Adrenal gland (tissue), 12 donors: ENCODE measurements around the gene HSD11B2. TPM values are rescaled to one million over a fixed set of nuclear protein-coding genes. Genes with fewer than 3 reads are reported as not detected.

Experiments
- DNase-seq, 7 donors: peaks; one replicate each; pipeline ENCODE4 v3.0.0-alpha.2; 2019 to 2020
- H3K27ac ChIP-seq, 5 donors: fragments of 200-600 bp; sonication (generic) in 4 of 5; 1 replicate in 3 of 5; 2 replicates in 2 of 5; pipeline versions ENCODE4 v1.5.1 to v1.8.0; 2016 to 2020; ENCODE audit warnings: mild to moderate bottlenecking in 1 of 5
- H3K27me3 ChIP-seq: fragments of 200-600 bp; 2 replicates; pipeline ENCODE4 v1.8.0; 2021
- H3K36me3 ChIP-seq, 2 donors: fragments of 200-600 bp; replicated peaks in 1 of 2; 1 replicate in 1 of 2; 2 replicates in 1 of 2; pipeline versions ENCODE4 v1.5.1 to v1.8.0; 2018 to 2022
- H3K4me1 ChIP-seq, 2 donors: fragments of 200-600 bp; replicated peaks in 1 of 2; 1 replicate in 1 of 2; 2 replicates in 1 of 2; pipeline versions ENCODE4 v1.5.1 to v1.8.0; 2018 to 2021
- H3K4me3 ChIP-seq, 4 donors: fragments of 200-600 bp; sonication (generic) in 3 of 4; one replicate each; pipeline ENCODE4 v1.5.1; 2016 to 2018
- H3K9me3 ChIP-seq, 3 donors: fragments of 200-600 bp; sonication (generic) in 1 of 3; replicated peaks in 1 of 3; 1 replicate in 2 of 3; 2 replicates in 1 of 3; pipeline versions ENCODE4 v1.5.1 to v1.8.0; 2016 to 2021
- CTCF ChIP-seq, 6 experiments: fragments of 450-650 bp in 4 of 6; fragments of 200-600 bp in 2 of 6; sonication (generic) in 1 of 6; IDR thresholded peaks; 1 replicate in 5 of 6; 2 replicates in 1 of 6; pipeline versions ENCODE4 v1.5.1 to v1.8.0; 2016 to 2021; ENCODE audit warnings: antibody characterized with exemption in 6 of 6, mild to moderate bottlenecking in 2 of 6, moderate library complexity in 1 of 6
- POLR2A ChIP-seq, 2 donors: fragments of 450-650 bp; IDR thresholded peaks; one replicate each; pipeline ENCODE4 v1.6.1; 2017; ENCODE audit warnings: antibody characterized with exemption in 2 of 2, mild to moderate bottlenecking in 2 of 2, moderate library complexity in 1 of 2
- WGBS, 4 donors: extraction: QIAGEN DNeasy Blood & Tissue Kit in 2 of 4; methylation state at CpG; one replicate each; pipeline versions ENCODE4 v1.1.5 to v1.1.7; 2013 to 2017; 5-methylcytosine and 5-hydroxymethylcytosine counted together
- intact Hi-C, 2 donors: fragments of 100-400 bp; cut with DNase I; formaldehyde crosslinking; loops; one replicate each; pipeline versions ENCODE4 v1.14.1 to v1.15.0; 2022 to 2023
- polyA plus RNA-seq, 3 donors: library from polyadenylated mRNA; stranded (reverse); fragments of 200-250 nt in 2 of 3; fragments of 350-450 nt in 1 of 3; fragmentation: Illumina TruSeq in 1 of 3; extraction: RNeasy Lipid Tissue Mini Kit (QIAGEN cat#74804) in 1 of 3; gene quantifications; one replicate each; pipeline ENCODE4 v1.2.3, GENCODE V29; 2013 to 2014
- total RNA-seq, 9 donors: library from RNA; depleted of rRNA in 4 of 9; stranded (reverse); fragments of >200 nt in 4 of 9; fragments of 120-200 nt in 1 of 9; fragmentation: NEBNext Ultra II Directional in 1 of 9; extraction: Animal tissue kit (Norgen Biotek cat#: 25700) in 1 of 9; gene quantifications; one replicate each; pipeline versions ENCODE4 v1.1.0 to v1.2.4, GENCODE V29; 2013 to 2023
- donor health status: healthy with polysubstance abuse.
- donor health status: Bipolar disorder and iron deficiency.
- donor health status: DM: yes; HTN: yes; CAD: no.
- donor health status: DM: no; HTN: no; CAD: no.
- donor health status: DM: no; HTN: no; CAD: no.
- donor health status: DM: yes; HTN: yes; CAD: no.

The HSD11B2 gene
- total and polyA plus RNA-seq, 12 donors = 0.69 to 12.3 (median 4.0) TPM

GRCh38 chr16:67392301-67393059, 38.4 kb upstream of the HSD11B2 start:
- WGBS, 4 donors = 79 to 83% (median 80%) methylated on average over 15 to 18 of the region's 18 CpGs
- peaks cover 8% of the 10 kb centered on the region for H3K27me3 ChIP-seq
- H3K9me3 ChIP-seq = no peaks in the 10 kb centered on the region
- H3K36me3 ChIP-seq = no peaks in the 10 kb centered on the region
- peak overlapping the region in 1 of 4 donors; percentile 40 for H3K4me3 ChIP-seq
- TF ChIP-seq CTCF (IDR thresholded peaks at IDR 0.05) (no peak), POLR2A (IDR thresholded peaks at IDR 0.05) (no peak)
- peak in 1 of 7 donors; percentile 46 for DNase-seq
- peaks cover 14 to 38% of the 10 kb centered on the region in 2 donors for H3K4me1 ChIP-seq
- H3K27ac ChIP-seq = no peak overlapping the region
- intact Hi-C loops = no loop called here

- DNase-seq = peak; percentile 80 to 93 (median 85)
- H3K27ac ChIP-seq = peak within 1 kb of the TSS in 1 of 5 donors; percentile 56
Observed at GRCh38 chr16:67393111-67393787, 37.7 kb upstream of the HSD11B2 start, which contains the start of gene TPPP3. TPPP3 (minus strand) TSS chr16:67393498; CDS start chr16:67391111, 2,387 bp downstream.

GRCh38 chr16:67393788-67394154, 37.1 kb upstream of the HSD11B2 start:
- DNase-seq = no peak
- peak overlapping the region in 1 of 4 donors; percentile 40 for H3K4me3 ChIP-seq
- H3K36me3 ChIP-seq = no peaks in the 10 kb centered on the region
- peaks cover 8% of the 10 kb centered on the region for H3K27me3 ChIP-seq
- H3K9me3 ChIP-seq = no peaks in the 10 kb centered on the region
- peaks cover 14 to 38% of the 10 kb centered on the region in 2 donors for H3K4me1 ChIP-seq
- no peak for TF ChIP-seq POLR2A (IDR thresholded peaks at IDR 0.05)
- TF ChIP-seq CTCF (IDR thresholded peaks at IDR 0.05) = no peak
- H3K27ac ChIP-seq = peak overlapping the region in 1 of 5 donors; percentile 56
- 12 to 18% (median 15%) methylated on average over 5 to 20 of the region's 20 CpGs for WGBS, 4 donors
- intact Hi-C loops = no loop called here

More at GRCh38 chr16:67393111-67393787, 37.7 kb upstream of the HSD11B2 start, which contains the start of gene TPPP3:
- Histone ChIP-seq H3K4me1 (peaks cover 14 to 38% of the 10 kb centered on the region in 2 donors), H3K9me3 (no peaks in the 10 kb centered on the region), H3K27me3 (peaks cover 8% of the 10 kb centered on the region), H3K4me3 (peak within 1 kb of the TSS in 1 of 4 donors; percentile 40), H3K36me3 (no peaks in the 10 kb centered on the region)
- intact Hi-C loops = no loop called here
- TF ChIP-seq POLR2A (IDR thresholded peaks at IDR 0.05) (peak; percentile 2 to 19), CTCF (IDR thresholded peaks at IDR 0.05) (peak; percentile 56 to 73 (median 64))
- 2 to 5% (median 3%) methylated on average over 11 to 56 of the region's 56 CpGs for WGBS, 4 donors
